Mesenchymal stem cell (in vitro differentiated cells and primary cell): ENCODE results near the gene GSTA4.
"Not testable (repeated sequence)": the region's sequence is repeated elsewhere in the genome, so short reads cannot be mapped to it uniquely, and the experiment has no call there.

ENCODE experiments used
- DNase-seq: peaks from one replicate; pipeline ENCODE4 v3.0.0-alpha.2; 2013
- H2AFZ ChIP-seq: one replicate; pipeline ENCODE4 v1.6.1; 2013; ENCODE audit warnings: low read depth, mild to moderate bottlenecking, control low read depth, inconsistent platforms, low read length, moderate library complexity
- H2AK5ac ChIP-seq: 2 replicates; pipeline ENCODE4 v1.6.1; 2013; ENCODE audit warnings: low read length, moderate library complexity, mild to moderate bottlenecking, inconsistent platforms; ENCODE audit not compliant: severe bottlenecking
- H2BK120ac ChIP-seq: one replicate; pipeline ENCODE4 v1.6.1; 2013; ENCODE audit warnings: low read depth, mild to moderate bottlenecking, inconsistent platforms, low read length, moderate library complexity
- H2BK12ac ChIP-seq, 2 experiments: one replicate each; pipeline ENCODE4 v1.6.1; 2013; ENCODE audit warnings: inconsistent platforms in 2 of 2, low read length in 2 of 2, mild to moderate bottlenecking in 2 of 2, moderate library complexity in 2 of 2, control low read depth in 1 of 2
- H2BK15ac ChIP-seq: one replicate; pipeline ENCODE4 v1.6.1; 2013; ENCODE audit warnings: mild to moderate bottlenecking, low read depth, inconsistent platforms; ENCODE audit not compliant: poor library complexity, severe bottlenecking
- H2BK5ac ChIP-seq: 2 replicates; pipeline ENCODE4 v1.6.1; 2013; ENCODE audit warnings: low read depth, mild to moderate bottlenecking, low read length, control low read depth, inconsistent platforms; ENCODE audit not compliant: poor library complexity, severe bottlenecking
- H3K14ac ChIP-seq, 2 experiments: one replicate each; pipeline ENCODE4 v1.6.1; 2013; ENCODE audit warnings: inconsistent platforms in 2 of 2, low read length in 2 of 2, control low read depth in 1 of 2, mild to moderate bottlenecking in 1 of 2, moderate library complexity in 1 of 2
- H3K18ac ChIP-seq, 2 experiments: one replicate each; pipeline ENCODE4 v1.6.1; 2013; ENCODE audit warnings: inconsistent platforms in 2 of 2, low read length in 2 of 2, control low read depth in 1 of 2, low read depth in 1 of 2, mild to moderate bottlenecking in 1 of 2
- H3K23ac ChIP-seq, 2 experiments: one replicate each; pipeline ENCODE4 v1.6.1; 2013; ENCODE audit warnings: inconsistent platforms in 2 of 2, low read length in 2 of 2, mild to moderate bottlenecking in 2 of 2, moderate library complexity in 2 of 2, control low read depth in 1 of 2
- H3K27ac ChIP-seq: 2 replicates; pipeline ENCODE4 v1.5.1; 2013; ENCODE audit warnings: mild to moderate bottlenecking, moderate library complexity, low read length, control low read depth, inconsistent platforms; ENCODE audit not compliant: poor library complexity, severe bottlenecking
- H3K27me3 ChIP-seq, 2 experiments: 2 replicates each; pipeline versions ENCODE4 v1.6.1 to v1.7.0; 2013; ENCODE audit warnings: low read length in 2 of 2, mild to moderate bottlenecking in 2 of 2, moderate library complexity in 2 of 2, control low read depth in 1 of 2, inconsistent platforms in 1 of 2; ENCODE audit not compliant: control insufficient read depth in 1 of 2, insufficient read depth in 1 of 2
- H3K36me3 ChIP-seq, 2 experiments: 2 replicates each; pipeline versions ENCODE4 v1.6.1 to v1.7.0; 2013; ENCODE audit warnings: low read length in 2 of 2, control low read depth in 1 of 2, inconsistent platforms in 1 of 2, low read depth in 1 of 2, mild to moderate bottlenecking in 1 of 2; ENCODE audit not compliant: insufficient read depth in 2 of 2, control insufficient read depth in 1 of 2
- H3K4ac ChIP-seq, 2 experiments: one replicate each; pipeline ENCODE4 v1.6.1; 2013; ENCODE audit warnings: inconsistent platforms in 2 of 2, low read length in 2 of 2, mild to moderate bottlenecking in 2 of 2, moderate library complexity in 2 of 2, control low read depth in 1 of 2, low read depth in 1 of 2
- H3K4me1 ChIP-seq: 2 replicates; pipeline ENCODE4 v1.6.1; 2013; ENCODE audit warnings: low read depth, low read length, control low read depth; ENCODE audit not compliant: control insufficient read depth, insufficient read depth
- H3K4me2 ChIP-seq: 2 replicates; pipeline ENCODE4 v1.6.1; 2013; ENCODE audit warnings: low read length, mild to moderate bottlenecking, inconsistent platforms; ENCODE audit not compliant: poor library complexity, severe bottlenecking
- H3K4me3 ChIP-seq, 2 experiments: 2 replicates each; pipeline versions ENCODE4 v1.5.1 to v1.7.0; 2013; ENCODE audit warnings: low read length in 2 of 2, mild to moderate bottlenecking in 2 of 2, control low read depth in 1 of 2, low read depth in 1 of 2; ENCODE audit not compliant: insufficient read depth in 1 of 2
- H3K79me1 ChIP-seq: replicated peaks from 2 replicates; pipeline ENCODE4 v1.6.1; 2013; ENCODE audit warnings: mild to moderate bottlenecking, control low read depth, low read length, inconsistent platforms; ENCODE audit not compliant: poor library complexity, severe bottlenecking
- H3K9ac ChIP-seq: 2 replicates; pipeline ENCODE4 v1.7.0; 2013; ENCODE audit warnings: mild to moderate bottlenecking, low read length, moderate library complexity
- H3K9me3 ChIP-seq: 2 replicates; pipeline ENCODE4 v1.7.0; 2013; ENCODE audit warnings: mild to moderate bottlenecking, low read length; ENCODE audit not compliant: control insufficient read depth
- H4K8ac ChIP-seq: one replicate; pipeline ENCODE4 v1.6.1; 2013; ENCODE audit warnings: inconsistent platforms, mild to moderate bottlenecking, low read length, moderate library complexity
- H4K91ac ChIP-seq: one replicate; pipeline ENCODE4 v1.6.1; 2013; ENCODE audit warnings: mild to moderate bottlenecking, low read length, inconsistent platforms
- WGBS: methylation state at CpG from one replicate; pipeline ENCODE4 v1.1.7; 2013; ENCODE audit warnings: mixed read lengths; 5-methylcytosine and 5-hydroxymethylcytosine counted together

The GSTA4 gene

DNA sequence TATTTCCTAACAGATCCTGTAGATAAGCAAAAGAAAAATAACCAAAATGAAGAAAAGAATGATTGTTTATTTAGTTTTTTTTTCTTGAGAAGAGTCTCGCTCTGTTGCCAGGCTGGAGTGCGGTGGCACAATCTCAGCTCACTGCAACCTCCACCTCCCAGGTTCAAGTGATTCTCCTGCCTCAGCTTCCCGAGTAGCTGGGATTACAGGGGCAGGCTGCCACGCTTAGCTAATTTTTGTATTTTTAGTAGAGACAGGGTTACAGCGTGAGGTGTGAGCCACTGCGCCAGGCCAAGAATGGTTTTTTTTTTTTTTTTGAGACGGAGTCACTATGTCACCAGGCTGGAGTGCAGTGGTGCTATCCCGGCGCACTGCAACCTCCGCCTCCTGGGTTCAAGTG lies 52.3 kb downstream of the GSTA4 start:
- not testable (repeated sequence) for H3K4ac ChIP-seq, H3K4me1 ChIP-seq, H2BK15ac ChIP-seq, H3K79me1 ChIP-seq, H3K14ac ChIP-seq, H3K9ac ChIP-seq, H3K36me3 ChIP-seq, H2BK120ac ChIP-seq, H4K8ac ChIP-seq, DNase-seq, H4K91ac ChIP-seq, H3K4me3 ChIP-seq, H2AFZ ChIP-seq, H3K18ac ChIP-seq, H3K4me2 ChIP-seq, H3K27me3 ChIP-seq, H2AK5ac ChIP-seq, H3K9me3 ChIP-seq, H2BK12ac ChIP-seq, H3K23ac ChIP-seq, H3K27ac ChIP-seq, H2BK5ac ChIP-seq
- WGBS: 94% methylated on average over 9 of the region's 10 CpGs

DNA sequence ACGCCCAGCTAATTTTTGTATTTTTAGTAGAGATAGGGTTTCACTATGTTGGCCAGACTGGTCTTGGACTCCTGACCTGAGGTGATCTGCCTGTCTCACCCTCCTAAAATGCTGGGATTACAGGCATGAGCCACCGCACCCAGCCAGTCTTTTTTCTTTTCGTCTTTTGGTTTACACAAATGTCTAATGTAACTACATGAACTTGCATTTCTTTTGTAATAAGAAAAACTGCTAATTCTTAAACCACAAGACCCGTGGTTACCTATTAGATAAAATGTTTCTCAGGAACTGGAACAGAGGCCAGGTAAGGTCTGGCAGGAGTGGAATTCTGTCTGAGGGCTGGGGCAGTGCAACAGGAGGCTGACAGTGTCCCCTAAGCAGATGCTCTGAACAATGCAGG lies 52.9 kb downstream of the GSTA4 start:
- no peak for DNase-seq
- Histone ChIP-seq H3K4me3 (no peak overlapping the region), H2BK15ac (no peak overlapping the region), H2BK5ac (no peak overlapping the region), H2BK12ac (no peak overlapping the region), H3K18ac (no peak overlapping the region), H4K91ac (no peak overlapping the region), H3K27ac (no peak overlapping the region), H3K14ac (no peak overlapping the region), H3K9me3 (no peaks in the 10 kb centered on the region), H4K8ac (no peak overlapping the region), H3K79me1 (no peaks in the 10 kb centered on the region), H3K4ac (no peak overlapping the region), H2AFZ (no peak overlapping the region), H2AK5ac (no peak overlapping the region), H3K4me1 (peaks cover 1% of the 10 kb centered on the region), H3K27me3 (peaks cover 3 to 7% of the 10 kb centered on the region in 2 experiments), H3K4me2 (no peak overlapping the region), H3K36me3 (no peaks in the 10 kb centered on the region), H2BK120ac (no peak overlapping the region), H3K23ac (no peak overlapping the region), H3K9ac (no peak overlapping the region)
- 89% methylated on average over 2 of the region's 4 CpGs for WGBS

DNA sequence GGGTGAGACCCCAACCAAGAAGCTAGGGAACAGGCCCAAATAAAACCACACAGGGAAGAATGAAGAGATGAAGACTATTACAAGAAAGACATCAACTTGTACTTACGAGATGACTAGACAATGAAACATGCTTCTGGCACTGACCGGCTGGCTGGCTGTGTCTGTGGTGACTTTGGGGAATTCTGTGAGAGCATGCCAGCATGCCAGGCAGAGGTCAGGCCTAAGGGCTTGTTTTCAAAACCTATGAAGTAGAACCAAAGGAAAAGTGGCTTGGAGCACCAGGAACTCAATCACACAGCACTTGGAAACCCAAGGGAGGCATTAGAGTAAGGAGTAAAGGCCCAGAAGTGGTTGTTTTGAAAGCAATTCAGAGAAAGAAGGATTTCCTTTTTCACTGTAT lies 57.2 kb downstream of the GSTA4 start:
- peaks cover 1% of the 10 kb centered on the region for H3K4me1 ChIP-seq
- H4K91ac ChIP-seq: no peak overlapping the region
- no peak overlapping the region for H3K4me3 ChIP-seq
- no peak overlapping the region for H3K27ac ChIP-seq
- H2BK12ac ChIP-seq: no peak overlapping the region
- H2BK15ac ChIP-seq: no peak overlapping the region
- no peak overlapping the region for H2BK5ac ChIP-seq
- H3K36me3 ChIP-seq: no peaks in the 10 kb centered on the region
- no peak overlapping the region for H3K14ac ChIP-seq
- no peak overlapping the region for H3K18ac ChIP-seq
- H2BK120ac ChIP-seq: no peak overlapping the region
- no peak overlapping the region for H3K4ac ChIP-seq
- H3K4me2 ChIP-seq: no peak overlapping the region
- H2AFZ ChIP-seq: no peak overlapping the region
- DNase-seq: no peak
- H2AK5ac ChIP-seq: no peak overlapping the region
- no peak overlapping the region for H4K8ac ChIP-seq
- H3K23ac ChIP-seq: no peak overlapping the region
- H3K27me3 ChIP-seq: no peaks in the 10 kb centered on the region
- H3K9me3 ChIP-seq: no peaks in the 10 kb centered on the region
- 93% methylated on average over 2 of the region's 2 CpGs for WGBS
- H3K9ac ChIP-seq: no peak overlapping the region
- no peaks in the 10 kb centered on the region for H3K79me1 ChIP-seq

DNA sequence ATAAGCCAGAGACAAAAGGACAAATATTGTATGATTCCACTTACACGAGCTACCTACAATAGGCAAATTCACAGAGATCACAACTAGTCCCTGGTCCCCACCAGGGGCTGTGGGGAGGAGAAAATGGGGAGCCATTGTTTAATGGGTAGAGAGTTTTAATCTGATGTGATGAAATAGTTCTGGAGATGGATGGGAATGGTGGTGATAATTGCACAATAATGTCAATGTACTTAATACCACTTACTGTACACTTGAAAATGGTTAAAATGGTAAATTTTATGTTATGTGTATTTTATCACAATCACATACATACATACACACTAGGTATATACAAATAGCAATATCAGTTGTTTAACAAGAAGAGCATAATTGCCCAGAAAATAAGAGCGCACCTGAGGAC lies 61.3 kb downstream of the GSTA4 start:
- no peaks in the 10 kb centered on the region for H3K36me3 ChIP-seq
- H3K27ac ChIP-seq: no peak overlapping the region
- 100% methylated on average over 1 of the region's 2 CpGs for WGBS
- no peak overlapping the region for H2BK15ac ChIP-seq
- no peak overlapping the region for H3K14ac ChIP-seq
- no peak overlapping the region for H3K4me2 ChIP-seq
- no peak overlapping the region for H2BK5ac ChIP-seq
- no peak overlapping the region for H3K9ac ChIP-seq
- no peak overlapping the region for H2AFZ ChIP-seq
- no peak overlapping the region for H3K23ac ChIP-seq
- H4K8ac ChIP-seq: no peak overlapping the region
- no peaks in the 10 kb centered on the region for H3K79me1 ChIP-seq
- H2AK5ac ChIP-seq: no peak overlapping the region
- H3K27me3 ChIP-seq: no peaks in the 10 kb centered on the region
- H3K4me3 ChIP-seq: no peak overlapping the region
- H3K4me1 ChIP-seq: no peaks in the 10 kb centered on the region
- no peak overlapping the region for H2BK120ac ChIP-seq
- no peak overlapping the region for H2BK12ac ChIP-seq
- H3K4ac ChIP-seq: no peak overlapping the region
- H3K9me3 ChIP-seq: no peaks in the 10 kb centered on the region
- no peak overlapping the region for H3K18ac ChIP-seq
- H4K91ac ChIP-seq: no peak overlapping the region
- no peak for DNase-seq
